Femur (tissue), 1 donor: Measurements from ENCODE around the gene TPK1.
"Not testable (repeated sequence)": the region's sequence is repeated elsewhere in the genome, so short reads cannot be mapped to it uniquely, and the experiment has no call there.

Experiments used
- DNase-seq: peaks from one replicate; pipeline ENCODE4 v3.0.0-alpha.2; 2017

The TPK1 gene

DNA sequence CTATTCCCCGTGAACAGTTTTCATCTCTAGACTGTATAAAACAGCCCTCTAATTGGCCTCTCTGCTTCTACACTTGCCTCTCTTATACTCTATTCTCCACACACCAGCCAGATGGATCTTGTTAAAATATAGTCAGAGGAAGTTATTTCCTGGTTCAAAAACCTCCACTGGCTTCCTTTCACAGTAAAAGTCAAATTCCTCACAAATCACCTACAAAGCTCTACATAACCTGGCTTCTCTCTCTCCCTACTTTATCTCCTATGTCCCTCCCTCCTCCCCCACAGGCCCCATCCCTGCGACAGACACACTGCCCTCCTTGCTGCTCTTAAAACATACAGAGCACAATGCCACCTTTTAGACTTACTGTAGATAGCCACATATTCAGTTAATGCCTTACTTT is 60.1 kb downstream of the TPK1 start:
- DNase-seq, result no peak

DNA sequence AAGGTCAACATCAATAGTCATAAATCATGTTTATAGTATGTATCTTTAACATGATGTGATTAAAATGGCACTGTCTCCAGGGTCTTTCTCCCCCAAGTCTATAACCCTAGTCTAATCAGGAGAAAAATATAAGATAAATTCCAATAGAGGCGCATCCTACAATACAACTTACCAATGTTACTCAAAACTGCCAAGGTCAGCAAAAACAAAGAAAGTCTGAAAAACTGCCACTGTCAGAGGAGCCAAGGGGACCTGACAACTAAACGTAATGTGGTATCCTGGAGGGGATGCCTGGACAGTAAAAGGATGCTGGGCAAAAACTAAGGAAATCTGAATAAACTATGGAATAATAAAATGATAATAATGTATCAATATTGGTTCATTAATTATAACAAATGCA is 63.9 kb downstream of the TPK1 start:
- DNase-seq, result no peak

DNA sequence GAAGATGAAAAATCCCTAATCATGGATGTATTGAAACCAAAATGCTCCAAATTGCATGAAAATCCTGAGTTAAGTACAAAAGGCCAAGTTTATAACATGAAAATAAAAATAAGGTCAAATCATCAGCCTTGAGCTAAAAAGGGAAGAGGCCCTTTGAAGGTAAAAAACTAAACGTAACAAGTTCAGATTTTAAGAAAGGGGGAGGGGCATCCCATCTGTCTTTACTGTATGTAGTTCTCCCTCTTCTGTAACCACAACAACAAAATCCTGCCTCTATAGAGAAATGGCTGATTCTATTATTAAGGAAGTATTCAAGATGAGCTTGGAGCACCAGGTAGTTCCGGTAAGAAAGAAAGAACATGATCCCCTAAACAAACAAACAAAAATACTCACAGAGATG is 64.7 kb downstream of the TPK1 start:
- DNase-seq, result no peak

DNA sequence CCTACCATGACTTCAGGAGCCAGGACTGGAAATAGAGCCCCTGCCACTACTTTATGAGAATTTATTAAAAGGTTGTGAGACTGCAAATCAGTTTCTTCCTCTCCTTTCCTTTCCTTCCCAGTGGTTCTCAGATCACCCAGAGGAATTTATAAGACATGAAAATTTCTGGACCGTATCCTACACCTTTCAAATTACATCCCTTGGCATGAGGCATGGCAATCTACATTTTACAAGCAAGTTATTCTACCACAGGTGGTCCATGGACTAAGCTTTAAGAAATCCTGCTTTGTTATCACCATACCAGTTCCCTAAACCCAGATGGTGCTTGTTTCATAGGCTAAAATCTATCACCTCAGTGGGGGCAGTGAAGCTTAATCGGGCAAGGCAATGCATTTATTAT is 66.5 kb downstream of the TPK1 start:
- DNase-seq, result no peak

DNA sequence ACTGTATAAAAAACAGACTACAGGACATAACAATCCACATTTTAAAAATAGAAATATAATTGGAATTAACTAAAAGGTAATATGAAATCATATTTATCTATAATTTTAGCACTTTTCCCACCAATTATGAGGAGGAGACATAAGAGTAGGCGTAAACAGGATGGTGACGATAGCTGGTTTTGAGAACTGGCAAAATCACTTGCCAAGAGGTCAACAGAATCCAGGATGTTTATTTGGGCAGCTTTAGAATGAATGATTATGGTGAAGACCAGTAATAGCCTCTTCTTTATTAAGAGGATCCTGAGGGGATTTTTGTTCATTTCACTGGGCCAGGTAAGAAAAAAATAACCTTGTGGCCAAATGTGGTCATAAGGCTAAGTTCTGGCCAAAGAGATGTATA is 67.2 kb downstream of the TPK1 start:
- no peak for DNase-seq

DNA sequence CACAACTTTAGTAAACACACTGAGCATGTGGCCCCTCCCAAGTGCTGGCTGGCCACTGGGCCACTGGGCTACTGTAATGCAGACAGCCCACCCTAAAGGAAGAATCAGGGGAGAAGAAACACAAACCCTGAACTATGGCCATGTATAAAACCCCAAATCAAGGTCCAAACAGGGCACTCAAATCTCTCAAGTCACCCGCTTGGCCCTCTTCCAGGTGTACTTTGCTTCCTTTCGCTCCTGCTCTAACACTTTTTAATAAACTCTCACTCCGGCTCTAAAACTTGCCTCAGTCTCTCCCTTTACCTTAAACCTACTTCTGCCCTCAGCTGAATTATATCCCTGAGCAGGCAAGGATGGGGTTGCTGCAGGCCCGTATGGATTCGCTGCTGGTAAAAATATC is 72.6 kb downstream of the TPK1 start:
- DNase-seq, result no peak

DNA sequence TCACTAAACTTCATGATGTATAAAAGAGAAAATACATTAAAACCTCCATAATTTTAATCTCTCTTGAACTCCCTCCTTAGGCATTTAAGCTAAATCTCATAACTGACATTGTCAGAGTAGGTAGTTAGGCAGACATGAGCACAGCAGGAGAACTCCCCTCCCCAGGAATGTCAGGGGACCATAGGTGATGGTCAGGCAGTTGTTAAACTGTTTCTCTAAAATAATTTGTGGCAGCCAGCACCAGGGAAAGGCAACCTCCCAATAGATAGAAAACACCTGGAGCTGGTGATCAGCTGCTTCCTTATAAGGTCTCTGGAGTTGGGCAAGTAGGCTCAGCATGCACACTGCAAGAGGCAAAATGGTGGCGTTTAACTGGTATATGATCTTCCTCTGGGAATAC is 73.0 kb downstream of the TPK1 start:
- no peak for DNase-seq

DNA sequence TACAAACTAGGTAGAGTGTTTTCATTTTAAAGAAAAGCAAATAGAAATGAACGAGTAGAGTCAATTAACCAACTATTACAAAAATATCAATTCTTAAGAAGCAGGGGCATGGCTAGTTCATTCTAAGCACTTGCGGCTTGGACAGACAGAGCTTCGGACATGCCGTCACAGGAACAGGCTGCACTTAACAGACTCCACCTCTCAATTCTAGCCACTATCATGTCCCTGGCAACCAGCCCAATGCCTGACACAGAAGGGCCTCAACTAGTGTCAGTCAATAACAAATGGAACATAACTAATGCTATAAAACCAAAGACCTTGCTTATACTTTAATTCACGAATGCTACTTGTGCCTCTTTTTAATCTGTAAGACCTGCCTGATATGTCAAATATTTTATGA is 74.4 kb downstream of the TPK1 start:
- no peak for DNase-seq

DNA sequence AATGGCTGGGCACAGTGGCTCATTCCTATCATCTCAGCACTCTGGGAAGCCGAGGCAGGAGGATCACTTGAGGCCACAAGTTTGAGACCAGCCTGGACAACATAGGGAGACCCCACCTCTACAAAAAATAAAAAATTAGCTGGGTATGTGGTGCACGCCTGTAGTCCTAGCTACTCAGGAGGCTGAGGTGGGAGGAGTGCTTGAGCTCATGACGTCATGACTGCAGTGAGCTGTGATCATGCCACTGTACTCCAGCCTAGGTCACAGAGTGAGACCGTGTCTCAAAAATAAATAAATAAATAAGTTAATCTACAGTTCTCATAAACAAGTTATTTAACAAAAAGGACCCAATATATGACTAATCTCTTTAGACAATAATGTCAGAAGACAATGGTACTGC is 76.2 kb downstream of the TPK1 start:
- no peak for DNase-seq

DNA sequence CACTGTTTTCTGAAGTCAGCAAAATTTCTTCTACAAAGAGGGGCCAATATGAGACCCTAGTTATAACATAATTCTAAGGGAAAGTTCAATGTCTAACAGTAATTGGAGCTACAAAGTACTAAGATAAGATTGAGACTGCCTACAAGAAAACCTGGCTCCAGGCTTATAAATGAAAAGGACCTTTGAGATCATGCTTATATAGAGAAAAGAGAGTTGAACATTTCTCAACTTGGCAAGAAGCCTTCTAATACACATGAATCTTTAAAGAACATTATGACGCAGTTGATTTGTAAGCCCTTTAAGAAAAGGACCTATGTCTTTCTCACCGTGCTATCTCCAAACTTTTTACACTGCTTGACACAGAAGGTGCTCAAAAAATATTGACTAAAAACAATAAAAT is 87.9 kb downstream of the TPK1 start:
- no peak for DNase-seq

DNA sequence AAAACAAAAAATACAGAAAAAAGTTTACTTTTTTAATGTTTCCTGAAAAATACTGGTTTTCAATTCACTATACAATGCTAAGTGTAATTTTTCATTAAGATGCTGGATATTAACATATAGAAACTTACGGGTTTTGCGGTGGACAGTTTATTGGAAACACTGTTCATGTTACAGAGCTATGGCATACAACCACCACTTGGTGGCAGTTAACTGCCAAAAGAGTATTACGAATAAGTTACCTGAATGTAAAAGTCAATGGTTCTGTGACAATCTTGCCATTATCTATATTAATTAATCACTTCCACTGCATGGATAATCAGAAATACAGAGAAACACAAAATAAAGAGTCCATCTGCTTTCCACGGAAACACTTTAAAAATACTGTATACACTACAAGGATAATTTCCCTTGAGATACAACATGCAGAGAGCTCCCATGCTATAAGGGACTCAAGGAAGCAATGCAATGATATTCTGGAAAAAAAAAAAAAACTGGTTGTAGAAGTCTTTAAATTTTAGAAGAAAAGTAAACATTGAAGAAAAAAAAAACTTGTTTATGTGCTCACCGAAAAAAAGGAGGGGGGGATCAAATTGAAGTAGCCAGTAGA is 97.0 kb downstream of the TPK1 start:
- no peak for DNase-seq

DNA sequence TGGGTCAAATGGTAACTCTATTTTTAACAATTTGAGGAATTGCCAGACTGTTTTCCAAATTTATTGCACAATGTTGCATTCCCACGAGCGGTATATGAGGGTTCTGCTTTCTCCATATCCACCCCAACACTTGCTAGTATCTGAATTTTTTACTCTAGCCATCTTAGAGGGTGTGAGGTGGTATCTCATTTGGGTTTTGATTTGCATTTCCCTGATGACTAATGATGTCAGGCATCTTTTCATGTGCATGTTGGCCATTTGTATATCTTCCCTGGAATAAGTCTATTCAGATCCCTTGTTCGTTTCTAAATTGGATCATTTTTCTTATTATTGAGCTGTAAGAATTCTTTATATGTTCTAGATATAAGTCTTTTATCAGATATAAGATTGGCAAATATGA is 97.7 kb downstream of the TPK1 start:
- DNase-seq, result no peak

DNA sequence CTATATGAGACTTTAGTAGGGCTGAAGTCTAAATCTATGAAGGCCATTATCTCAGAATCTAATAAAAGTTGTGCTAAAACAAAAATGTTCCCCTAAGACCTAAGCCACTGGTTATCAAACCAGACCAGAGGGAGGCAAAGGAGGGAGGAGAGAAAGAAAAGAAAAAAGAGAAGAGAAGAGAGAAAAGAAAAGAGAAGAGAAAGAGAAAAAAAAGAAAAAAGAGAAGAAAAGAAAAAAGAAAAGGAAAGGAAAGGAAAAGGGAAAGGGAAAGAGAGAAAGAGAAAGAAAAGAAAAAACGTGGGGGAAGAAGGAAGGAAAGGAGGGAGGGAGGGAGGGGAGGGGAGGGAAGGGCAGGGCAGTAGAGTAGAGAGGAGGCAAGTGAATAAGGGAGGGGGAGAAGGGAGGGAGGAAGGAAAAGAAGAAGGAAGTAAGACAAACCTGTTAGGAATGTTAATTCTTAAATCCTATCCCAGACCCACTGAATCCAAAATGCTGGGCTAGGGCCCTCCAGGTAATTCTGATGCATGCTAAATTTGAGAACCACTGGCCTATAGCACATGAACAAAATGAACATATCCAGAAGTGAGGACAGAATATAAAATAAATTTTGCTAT is 98.9 kb downstream of the TPK1 start:
- no peak for DNase-seq

DNA sequence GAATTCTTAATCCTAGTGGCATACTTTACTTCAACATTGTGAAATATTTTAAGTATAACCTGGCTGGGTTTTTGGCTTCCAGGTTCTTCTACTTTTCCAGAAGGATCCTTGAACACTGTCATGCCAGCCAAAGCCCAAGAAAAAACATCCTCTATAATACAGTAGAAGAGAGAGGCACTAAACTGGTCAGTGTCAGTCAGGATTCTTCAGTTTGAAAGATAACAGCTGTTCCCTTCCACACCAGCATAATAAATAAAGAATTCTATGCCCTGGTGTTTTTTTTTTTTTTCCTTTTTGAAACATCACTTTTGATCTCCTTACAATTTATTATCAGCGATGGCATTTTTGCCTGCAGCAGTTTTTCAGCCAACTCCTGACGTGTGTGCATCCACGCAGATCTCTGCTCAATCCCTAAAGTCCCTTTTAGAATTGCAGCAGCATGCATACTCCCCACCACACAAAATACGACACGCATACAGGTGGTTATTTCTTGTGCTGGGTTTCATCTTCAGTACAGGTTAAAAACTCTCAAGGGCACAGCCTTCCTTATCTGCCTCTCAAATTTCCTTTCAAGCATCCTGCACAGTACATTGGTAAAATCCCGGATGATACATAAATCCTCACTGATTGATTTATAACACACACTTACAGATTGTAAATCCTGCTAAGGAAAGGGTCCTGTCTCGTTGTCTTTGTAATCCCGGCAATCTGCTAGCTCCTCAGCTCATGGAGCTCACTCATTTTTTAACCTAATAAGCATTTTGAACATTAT is 100.2 kb downstream of the TPK1 start:
- no peak for DNase-seq

DNA sequence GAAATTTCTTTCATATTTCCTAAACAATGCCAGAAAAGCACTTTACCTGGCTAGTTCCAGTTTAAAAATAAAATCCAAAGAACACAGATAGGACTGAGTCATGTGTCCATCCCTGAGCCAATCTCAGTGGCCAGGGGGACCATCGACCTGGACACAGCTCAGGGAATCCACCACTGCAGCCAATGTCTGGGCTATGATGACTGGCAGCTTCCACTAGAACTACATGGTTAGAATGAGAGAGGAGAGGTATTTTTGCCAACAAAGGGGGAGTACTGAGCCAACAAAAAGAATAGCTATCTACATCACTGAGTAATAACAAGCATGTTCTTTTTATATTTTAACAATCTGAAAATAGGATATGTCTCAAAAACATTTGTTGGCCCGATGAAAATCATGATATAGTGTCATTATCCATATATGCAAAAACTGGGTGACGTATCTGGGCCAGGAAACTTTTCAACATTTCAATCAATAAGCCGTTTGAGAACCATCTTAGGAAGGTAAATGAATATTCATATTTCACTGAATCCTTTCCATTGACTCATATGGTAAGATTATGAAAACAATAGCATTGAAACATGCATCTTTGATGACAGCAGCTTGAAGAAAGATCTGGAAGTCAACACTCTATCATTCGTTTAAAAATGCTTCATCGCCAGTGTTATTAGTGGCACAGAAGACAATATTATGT is 104.0 kb downstream of the TPK1 start:
- no peak for DNase-seq

DNA sequence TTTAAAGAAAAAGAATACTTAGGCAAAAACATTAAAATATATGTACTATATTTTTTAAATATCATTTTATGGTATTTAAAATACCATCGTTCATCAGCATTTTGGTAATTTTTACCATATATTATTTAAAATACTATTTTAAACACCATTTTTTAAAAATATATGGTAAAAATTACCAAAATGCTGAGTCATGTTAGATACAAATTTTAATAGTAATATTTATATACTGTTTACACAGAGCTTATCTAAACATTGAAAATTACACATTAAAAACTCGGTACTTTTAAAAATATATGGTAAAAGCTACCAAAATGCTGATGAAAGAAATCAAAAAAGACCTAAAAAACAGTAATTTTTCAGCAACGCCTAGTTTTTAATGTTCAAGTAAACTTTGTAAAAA is 105.6 kb downstream of the TPK1 start:
- DNase-seq, result no peak

DNA sequence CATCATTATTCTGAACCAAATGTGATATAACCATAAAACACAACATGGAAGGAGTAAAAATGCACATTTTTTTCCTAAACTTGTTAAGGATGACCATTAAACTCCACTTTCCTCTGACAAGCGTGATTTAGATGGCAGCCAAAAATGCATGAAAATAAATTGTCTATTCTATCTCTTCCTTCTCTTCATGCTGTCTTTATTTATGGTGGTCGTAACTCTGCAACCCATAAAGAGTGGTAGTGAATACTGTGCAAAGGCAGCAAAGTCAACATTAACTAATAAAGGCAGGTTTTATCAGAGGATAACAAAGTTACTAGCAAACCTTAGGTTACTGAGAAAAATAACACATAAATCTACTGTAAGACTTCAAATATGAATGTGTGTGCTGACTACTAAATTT is 106.6 kb downstream of the TPK1 start:
- DNase-seq, result no peak

DNA sequence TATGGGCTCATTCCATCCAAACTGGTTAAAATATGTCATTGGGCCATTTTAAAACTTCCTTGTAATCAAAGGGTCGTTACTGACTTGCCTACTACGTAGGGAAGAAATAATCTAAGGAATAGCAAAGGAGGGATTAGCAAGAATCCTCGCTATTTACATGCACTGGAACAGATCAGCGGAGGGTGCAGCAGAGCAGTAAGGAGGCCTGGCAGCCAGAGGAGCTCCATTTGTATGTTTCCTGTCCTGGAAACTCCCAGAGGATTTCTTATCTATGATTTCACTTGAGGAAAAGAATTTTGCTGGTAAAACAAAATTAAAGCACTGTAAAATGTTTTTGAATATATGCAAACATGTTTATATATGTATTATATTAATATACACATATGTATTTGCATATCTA is 107.3 kb downstream of the TPK1 start:
- DNase-seq, result no peak

DNA sequence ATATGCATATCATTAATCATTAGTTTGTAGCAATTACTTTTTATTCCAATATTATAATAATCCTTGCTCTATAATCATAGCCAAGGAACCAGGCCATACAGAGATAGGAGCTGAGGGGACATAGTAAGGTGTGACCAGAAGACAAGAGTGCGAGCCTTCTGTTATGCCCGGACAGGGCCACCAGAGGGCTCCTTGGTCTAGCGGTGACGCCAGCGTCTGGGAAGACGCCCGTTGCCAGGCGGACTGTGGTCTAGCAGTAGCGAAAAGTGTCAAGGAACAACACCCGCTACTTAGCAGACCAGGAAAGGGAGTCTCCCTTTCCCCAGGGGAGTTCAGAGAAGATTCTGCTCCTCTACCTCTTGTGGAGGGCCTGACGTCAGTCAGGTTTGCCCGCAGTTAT is 109.0 kb downstream of the TPK1 start:
- DNase-seq, result not testable (repeated sequence)

DNA sequence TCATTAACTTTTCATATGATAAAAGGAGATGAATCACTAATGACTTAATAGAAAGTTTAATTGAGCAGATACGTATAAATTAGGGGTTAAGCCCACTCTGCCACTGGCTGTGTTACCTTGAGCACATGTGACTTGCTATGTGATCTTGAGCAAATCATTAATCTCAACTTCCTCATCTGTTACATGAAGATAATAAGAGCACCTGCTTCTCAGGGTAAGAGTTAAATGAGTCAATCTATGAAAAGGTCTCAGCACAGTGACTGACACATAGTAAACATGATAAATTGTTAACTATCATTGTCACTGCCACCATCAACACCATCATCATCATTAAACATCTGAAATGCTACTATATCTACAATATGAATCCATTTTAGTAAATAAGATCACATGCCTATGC is 110.8 kb downstream of the TPK1 start:
- no peak for DNase-seq

DNA sequence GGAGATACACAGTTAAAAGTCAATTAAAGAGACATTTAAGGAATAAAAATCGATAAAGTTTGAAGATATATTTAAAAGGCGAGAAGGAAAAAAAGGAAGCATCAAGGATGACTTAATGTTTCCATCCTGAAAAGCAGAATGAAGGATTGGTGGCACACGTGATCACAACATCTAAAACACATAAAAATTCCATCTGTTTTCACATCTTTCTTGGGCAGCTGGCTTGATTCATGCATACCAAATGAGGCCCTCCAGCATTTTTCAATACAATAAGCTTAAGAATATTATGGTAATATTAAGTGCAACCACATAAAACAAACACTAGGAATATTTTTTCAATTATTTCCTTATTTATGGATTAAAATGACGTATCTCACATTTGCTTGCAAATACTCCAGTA is 112.6 kb downstream of the TPK1 start:
- no peak for DNase-seq

DNA sequence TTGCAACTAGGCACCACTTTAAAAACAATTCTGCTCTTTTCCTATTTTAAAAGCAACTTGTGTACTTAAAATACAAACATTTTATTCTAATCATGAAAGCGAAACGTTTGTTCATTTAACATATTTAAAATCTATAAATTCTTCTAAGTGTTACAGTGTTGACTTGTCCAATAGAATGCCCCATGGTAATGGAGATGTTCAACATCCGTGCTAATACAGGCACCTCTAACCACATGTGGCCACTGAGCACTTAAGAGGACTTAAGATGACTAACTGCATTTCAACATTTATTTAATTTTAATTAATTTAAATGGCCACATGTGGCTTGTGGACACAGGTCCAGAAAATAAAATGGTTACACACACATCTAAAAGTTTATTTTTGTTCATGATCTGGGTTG is 115.1 kb downstream of the TPK1 start:
- DNase-seq, result no peak

DNA sequence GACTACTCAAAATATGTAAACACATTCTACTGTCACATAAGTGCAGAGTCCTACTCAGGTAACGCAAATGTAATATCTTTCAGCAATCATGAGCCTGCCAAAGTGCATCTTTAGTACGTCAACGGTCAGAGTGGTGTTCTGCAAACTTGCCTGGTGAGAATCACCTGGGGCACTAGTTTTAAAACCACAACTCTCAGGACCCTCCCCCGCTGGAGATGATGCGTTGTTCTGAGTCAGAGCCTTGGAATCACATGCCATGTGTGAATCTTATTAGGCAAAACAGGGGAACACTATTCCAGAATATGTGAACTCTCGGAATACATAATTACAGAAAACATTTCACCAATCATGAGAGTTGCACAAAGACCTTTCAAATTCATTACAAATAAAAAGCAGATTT is 115.7 kb downstream of the TPK1 start:
- no peak for DNase-seq

DNA sequence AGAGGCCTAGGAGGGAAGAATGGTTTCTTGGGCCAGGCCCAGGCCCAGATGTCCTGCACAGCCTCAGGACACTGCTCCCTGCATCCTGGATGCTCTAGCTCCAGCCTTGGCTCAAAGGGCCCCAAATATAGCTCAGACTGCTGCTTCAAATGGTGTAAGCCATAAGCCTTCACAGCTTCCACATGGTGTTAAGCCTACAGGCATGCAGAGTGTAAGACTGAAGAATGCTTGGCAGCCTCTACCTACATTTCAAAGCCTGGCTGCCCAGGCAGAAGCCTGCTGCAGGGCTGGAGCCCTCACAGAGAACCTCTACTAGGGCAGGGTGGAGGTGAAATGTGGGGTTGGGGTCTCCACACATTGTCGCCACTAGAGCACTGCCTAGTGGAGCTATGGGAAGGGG is 118.1 kb downstream of the TPK1 start:
- no peak for DNase-seq
